GOT3 (cell line): ENCODE results near the gene LAMA2.

Experiments
- DNase-seq: peaks from one replicate; lab custom pipeline; 2025; ENCODE audit warnings: mixed read lengths; lab: John Stamatoyannopoulos, UW

LAMA2 gene

DNA sequence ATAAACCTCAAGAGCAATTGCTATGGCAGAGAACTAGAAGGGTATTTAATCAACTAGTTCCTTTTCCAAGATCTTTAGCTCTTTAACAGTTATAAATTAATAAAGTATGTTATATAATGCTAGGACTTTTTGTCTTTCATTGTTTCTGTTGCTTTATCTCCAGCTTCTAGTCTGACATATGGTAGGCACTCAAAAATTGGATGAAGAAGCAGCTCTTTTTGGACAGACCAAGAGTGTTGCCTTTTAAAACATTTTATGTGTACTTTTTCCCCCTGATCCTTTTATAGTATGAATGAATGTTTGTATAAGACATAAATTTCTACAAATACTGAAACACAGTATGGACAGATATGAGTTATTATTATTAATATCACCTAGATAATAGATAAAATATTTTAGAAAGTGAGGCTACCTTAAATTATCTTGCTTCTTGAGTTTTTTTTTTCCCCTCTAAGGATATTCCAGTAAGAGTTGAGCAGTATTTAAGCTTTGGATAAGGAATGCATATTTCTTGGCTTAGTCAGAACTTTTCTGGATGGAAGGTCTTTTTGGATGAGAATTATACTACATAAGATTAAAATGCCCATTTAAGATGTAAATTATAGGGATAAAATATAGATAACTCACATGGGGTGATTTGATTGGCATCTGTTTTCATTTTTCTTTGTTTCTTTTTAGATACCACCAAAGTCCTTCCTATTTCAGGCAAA is 16.6 kb downstream of the LAMA2 start:
- DNase-seq = no peak

DNA sequence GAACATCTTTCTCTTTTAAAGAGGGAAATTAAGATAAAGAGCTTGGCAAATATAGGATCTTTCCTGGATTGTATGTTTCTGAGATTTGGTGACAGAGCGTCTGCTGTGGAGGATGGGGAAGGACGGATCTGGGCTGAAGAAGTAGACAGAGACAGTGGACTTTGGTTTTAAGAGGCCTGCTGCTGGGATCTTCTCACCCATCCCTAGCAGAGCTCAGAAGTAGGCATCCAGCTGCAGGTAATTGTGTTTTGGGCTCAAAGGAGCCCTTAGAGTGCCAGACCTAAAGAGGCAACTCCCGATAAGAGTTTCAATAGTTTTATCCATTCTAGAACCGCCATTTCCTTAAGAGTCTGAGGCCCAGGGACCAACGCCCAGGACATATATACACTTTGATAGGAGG is 20.8 kb downstream of the LAMA2 start:
- no peak for DNase-seq

DNA sequence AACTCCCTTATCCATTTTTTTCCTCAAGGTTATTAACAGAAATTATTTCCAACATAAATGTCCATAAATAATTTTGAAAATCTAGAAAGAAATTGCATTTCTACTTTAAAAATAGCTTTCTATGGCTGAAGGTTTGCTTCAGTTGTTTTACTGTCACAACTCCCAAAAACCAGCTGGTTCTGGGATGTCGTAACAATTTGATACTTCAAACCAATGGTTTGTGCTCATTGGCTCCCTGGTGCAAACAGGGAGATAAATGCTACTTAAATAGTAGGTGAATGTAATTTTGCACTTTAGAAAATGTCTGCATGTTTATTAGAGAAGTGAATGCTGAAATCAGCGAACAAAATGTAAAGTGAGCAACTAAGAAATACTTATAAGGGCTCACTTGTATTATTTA is 31.1 kb downstream of the LAMA2 start:
- no peak for DNase-seq

DNA sequence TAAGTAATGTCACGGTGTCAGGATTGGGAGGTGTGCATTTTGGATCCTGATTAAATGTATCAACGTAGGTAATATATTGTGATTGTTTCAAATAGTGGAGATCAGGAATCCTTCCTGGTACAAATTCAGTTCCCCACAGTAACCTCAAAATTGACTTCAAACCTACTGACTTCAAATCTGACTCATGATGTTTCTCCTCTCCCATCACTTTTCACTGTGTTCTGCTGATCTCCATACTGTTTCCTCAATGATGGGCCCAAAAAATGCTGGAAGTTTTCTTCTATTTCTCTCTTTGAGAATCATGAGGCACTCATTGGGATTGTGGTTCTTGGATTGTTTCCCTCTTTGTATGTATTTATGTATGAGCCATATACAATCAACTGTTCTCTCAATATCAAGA is 35.9 kb downstream of the LAMA2 start:
- no peak for DNase-seq

DNA sequence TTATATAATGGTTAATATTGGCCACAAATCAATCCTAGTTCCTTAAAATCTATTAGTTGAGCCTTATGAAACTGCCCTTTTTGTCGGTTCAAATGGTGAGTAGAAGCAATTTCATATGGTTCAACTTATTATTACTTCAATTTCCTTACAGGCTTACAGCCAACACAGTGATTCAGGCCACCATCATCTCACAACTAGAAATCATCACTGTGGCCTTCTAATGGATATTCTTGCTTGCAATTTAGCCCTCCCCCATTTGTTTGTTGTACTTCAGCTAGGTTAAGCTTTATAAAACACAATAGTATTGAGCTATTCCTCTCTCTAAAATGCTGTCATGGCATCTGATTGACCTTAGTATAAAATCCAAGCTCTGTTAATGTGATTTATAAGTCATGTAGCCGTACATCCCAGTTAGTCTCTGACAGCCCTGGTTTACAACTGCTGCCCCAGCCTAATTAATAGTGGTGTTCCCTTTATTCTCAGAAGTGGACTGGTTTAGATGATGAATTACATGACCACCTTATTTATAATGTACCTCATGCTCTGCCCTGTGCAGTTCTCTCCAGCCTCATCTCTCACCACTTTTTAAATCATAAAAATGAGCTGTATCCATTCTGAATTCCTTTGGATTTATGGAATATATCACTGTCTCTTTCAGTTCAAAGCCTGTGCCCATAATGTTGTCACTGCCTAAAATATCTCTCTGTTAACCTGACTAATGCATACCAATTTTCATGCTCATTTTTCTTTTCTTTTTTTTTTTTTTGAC is 36.7 kb downstream of the LAMA2 start:
- no peak for DNase-seq

DNA sequence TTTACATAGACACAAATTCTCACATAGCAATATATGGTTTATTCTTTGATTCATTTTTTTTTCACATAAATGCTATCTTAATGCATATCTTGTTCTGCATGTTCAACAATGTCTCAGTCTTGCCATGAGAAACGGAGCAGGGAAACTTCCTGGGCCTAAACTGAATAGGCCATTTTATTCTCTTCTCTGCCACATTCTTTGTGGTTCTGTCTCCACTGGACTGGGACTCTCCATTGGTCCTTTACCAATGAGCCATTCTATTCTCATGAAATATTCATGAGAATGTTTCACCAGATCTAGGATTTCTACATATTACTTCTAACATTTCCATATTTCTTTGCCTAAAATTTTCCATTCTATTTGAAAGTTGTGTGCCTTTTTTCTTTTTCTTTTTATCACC is 42.8 kb downstream of the LAMA2 start:
- no peak for DNase-seq

DNA sequence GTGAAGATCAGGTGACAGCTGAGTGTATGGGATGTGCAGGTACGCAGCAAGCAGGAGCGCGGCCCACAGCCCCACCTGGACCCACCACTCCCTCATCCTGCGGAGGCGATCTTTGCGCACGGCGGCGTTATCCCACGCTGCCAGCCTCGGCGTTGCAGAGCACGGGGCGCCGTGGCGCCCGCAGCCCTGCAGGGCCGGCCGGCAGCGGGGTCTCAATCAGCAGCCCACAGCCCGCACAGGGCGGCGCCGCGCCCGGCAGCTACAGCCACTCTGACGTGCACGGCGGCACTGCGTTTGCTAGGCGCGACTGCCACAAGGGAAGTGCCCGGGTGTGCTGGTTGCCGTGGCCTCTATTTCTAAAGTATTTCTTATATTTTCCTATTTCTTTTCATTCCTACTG is 46.9 kb downstream of the LAMA2 start:
- no peak for DNase-seq

DNA sequence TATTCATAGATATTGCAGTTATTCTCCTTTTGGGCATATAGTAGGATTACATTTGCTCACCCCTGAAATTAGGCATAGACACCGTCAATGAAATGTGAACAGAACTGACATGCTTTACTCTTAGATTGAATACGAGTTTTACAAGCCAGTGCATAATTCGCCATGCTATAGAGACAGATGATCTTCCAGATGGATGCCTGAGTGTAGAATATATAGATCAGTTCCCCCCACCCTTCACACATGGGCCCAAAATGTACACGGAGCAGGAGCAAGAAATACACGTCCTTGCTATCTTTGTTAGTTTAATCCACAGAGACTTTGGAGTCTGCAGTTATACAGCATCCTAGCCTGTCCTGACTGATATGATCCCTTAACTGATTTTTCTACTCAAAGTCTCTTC is 47.4 kb downstream of the LAMA2 start:
- no peak for DNase-seq

DNA sequence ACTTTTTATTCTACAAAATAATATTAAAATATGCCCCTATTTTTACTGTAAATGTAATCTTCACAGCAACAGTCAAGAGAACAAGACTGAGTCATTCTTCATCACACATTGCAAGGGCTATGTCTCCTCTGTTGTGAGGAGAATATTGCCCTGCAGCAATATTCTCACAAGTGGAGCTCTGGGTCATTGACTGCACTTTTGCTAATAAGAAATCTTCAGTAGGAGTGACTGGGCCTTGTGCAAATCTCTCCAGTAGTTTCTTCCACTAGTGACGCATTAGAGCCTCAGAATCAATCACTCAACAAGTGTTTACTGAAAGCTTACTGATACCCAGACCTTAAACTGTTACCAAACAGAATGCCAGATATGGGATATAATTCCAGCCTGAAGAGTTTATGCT is 49.1 kb downstream of the LAMA2 start:
- DNase-seq = no peak

DNA sequence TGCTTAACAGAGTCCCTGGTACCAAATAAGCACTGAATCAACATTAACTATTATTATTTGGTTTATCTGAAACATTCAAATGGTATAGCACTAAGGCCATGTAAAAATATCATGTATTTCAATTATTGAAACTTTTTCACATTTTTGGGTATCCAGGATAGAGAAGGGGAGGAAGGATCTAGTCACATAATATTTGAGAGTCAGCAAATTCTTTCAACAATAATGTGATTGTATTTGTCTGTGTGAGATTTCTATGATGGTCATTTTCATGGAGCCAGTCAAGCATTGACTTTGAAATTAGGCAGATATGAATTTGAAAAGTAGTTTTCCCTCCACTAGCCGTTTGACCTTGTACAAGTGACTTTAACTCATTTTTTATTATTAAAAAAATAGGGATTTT is 67.9 kb downstream of the LAMA2 start:
- no peak for DNase-seq

DNA sequence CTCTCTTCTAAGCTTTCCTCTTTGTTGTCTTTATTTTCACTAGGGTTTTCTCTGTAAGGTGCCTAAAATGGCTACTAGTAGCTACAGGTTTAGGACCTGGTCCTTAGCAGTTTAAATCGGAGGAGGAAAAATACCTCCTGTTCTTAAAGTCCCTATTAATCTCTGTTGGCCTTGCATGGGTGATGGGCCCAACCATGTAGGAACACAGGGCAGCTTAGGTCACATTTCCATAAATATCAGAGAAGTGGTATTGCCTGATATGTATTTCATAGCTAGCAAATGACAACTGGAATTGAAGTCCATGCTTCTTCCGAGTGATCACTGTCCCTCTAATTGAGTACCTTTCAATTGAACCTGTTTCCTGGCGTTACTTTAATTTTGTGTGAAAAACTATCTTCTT is 70.0 kb downstream of the LAMA2 start:
- DNase-seq = no peak

DNA sequence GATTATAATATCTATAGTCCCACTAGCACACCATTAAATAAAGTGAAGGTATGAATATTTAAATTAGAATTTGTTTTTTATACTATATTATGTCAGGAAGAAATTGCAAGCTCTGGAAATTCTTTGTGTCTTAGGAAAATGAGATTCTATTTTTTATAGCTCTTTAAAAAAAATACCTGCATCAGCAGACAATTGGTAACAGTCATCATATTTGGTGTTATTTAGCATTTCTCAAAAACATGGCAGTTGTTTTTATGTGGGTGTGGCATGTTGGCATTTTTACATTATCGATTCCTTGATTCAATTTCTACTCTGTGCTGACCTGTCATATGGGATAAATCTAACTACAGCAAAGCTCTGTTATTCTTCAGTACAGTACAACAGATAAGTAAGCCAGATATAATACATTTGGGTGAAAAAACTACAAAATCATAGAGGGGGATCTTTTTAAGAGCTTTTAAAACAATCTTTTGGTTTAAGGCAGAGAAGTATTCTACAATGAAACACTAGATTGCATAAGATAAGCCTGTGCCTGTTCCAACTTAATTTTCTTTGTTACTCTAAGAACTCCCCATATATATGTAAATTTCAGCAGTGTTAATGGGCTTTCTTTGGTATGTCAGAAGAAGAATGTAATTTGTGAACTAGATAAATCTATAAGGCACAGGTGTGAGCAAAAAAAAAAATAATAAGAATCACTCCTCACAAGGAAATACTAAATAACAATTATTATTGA is 71.5 kb downstream of the LAMA2 start:
- no peak for DNase-seq

DNA sequence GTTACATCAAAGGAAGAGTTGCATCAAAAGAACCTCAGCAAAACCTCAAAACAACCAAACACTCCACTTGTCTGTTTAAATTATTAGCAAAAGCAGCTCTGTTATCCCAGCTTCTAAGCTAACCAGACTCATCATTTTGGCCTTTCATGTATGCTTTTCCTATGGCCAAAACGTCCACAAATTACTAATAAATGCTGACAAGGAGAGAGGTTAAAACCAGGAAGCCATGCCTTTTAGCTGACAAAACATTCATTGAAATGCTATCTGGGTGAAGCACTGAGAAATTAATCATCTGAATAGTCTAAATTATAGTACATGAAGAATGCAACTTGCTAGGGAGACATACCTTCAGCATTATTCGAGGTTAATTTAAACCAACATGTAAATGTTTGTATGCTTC is 80.6 kb downstream of the LAMA2 start:
- DNase-seq = no peak

DNA sequence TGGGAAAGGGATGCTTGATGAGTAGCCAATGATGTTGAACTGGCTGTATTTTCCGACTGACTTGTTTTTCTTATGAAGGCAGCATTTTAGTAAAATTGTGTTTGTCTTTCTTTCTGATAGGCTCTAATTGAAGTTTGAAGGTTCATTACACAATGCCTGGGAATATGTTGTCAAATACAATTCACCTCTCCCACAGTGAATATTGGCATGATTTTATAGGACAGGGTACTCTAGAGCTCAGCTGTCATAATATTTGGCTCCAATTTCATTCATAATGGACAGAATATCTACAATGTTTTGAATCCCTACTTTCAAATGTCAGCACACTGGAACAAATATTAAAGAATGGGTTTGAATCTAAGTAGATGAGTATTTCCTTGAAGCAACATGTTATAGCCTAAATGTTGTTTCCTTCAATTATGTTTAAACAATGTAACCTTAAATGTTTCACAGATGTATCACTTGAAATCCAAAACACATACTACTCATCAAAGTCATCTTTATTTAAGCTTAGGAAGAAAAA is 81.4 kb downstream of the LAMA2 start:
- DNase-seq = no peak

DNA sequence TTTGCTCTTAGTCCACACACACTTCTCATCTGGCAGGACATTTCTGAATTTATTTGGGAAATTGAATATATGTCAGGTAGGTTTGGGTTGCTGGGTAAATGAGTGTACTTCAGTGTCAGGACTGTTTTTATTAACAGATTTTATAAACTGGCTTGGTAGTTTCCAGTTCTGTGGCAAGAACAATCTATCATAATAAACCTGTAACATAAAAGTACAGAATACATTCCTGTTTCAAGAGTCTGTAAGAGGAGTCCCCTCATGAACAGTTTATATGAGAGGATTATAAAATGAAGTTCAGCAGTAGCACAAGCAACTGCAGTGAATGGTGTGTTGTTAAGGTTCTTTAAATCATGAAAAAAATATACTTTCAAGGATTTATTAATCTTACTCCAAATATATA is 81.8 kb downstream of the LAMA2 start:
- no peak for DNase-seq

DNA sequence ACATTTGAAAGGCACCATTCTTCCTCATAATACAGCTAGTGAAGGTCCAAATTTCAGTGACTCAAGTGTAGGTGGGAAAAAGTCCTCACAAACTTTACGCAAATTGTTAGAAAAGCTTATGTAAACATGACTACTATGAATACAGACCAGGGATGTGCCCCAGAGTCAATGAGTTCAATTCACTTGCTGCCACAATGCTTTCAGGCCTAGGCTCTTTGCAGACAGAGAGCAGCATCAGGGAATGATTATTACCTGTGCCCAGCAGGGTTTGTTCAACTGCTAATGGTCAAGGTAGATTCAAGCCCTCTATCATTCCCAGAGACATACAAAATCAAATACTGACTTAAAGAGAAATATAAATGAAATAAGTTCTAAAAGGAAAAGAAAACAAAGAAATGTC is 84.0 kb downstream of the LAMA2 start:
- no peak for DNase-seq

DNA sequence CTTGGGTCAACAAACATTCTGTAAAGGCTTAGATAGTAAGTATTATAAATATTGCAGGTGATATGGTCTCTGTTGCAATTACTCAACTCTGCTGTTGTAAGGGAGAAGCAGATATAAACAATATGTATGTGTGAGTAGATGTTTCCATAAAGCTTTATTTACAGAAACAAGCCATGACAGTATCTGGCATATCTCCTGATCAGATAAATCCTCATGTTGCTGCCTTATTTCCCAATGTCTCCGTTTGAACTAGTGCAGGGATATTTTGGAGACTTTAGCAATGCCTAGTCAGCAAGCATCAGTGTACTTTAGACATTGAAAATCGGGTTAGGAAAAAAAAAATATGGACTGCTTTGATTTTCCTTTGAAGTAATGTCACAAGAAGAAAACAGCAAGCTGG is 96.1 kb downstream of the LAMA2 start:
- no peak for DNase-seq

DNA sequence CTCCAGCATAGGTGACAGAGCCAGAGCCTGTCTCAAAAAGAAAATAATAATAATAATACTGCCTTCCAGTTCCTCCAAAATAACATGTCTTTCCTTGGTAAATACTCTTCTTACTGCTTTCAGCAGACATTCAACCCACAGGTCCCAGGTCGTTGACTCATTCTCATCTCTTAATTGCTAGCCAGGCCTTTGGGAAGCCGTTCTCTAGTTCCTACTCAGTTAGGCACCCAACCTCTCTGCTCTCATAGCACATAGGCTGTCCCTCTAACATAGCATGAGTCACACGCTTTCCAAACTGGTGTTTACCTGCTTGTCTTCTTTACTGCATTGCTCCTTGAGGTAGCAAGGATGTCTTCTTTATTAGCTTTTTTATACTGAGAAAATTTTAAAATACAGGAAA is 98.8 kb downstream of the LAMA2 start:
- no peak for DNase-seq

DNA sequence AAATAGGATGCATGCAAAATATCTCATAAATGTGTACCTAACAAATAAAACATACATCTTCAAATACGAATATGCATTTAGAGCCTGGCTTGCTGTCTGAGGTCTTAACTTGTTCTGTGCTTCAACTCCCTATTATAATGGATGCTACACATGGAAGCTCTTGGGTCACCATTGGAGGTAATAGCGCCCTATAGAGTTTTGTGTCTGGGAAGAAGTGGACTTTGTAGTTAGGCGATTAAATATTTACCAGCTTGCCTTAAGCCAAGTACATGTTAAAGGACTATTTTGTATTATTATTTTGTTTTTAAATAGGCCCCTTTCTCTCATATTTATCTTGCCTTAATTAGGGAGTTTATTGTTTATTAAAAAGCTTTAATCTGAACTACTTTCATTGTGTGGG is 107.4 kb downstream of the LAMA2 start:
- no peak for DNase-seq

DNA sequence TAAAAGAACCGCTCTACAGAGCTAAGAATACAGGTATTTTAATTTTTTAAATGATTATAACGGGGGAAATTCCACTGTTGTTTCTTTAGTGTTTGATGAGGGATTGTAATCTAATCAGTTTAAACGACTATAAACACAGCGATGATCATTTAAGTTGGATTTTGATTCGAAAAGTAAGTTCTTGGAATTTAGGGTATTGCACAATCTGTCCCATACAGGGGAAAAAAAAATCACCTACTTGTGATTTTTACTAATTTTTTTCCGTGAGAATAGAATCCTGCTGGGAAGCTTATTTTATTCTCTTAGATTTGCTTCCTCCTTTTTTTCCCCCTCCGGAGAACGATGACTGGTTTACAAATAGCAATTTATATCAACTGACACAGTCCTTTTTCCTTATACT is 108.0 kb downstream of the LAMA2 start:
- DNase-seq = no peak

DNA sequence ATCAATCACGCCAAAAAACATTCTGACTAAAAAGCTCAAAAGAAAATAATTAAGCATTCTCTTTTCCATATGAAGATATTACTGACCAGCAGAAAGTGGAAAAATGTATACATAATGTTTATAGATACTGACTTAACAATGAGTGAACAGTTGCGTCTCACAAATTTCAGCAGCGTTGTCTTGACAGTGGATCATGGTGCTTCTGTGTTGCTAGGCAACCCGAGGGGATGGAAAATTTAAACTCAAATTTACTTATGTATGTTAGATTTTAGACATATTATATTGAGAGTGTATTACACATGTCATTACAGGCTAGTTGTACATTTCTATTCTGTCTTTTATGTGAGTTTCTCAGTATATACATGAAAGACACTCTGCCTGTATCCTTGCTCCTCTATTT is 110.2 kb downstream of the LAMA2 start:
- DNase-seq = no peak

DNA sequence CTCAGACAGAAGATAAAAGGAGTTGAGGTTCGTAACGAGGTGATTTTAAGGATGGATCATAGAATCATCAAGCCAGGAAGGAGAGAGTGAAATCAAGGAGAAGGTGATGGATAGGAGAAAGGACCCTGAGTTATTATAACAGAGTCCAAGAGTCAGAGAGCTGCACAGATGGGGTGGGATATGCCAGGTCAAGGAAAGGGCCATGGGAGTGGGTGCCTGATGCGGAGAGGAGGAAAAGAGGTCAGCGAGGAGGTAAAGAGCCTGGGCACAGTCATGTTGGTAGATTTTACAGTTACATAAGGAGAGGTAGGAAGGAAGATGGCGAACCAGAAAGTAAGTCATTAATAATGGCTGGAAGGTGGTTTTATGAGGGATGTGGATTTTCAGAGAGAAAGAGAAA is 114.9 kb downstream of the LAMA2 start:
- no peak for DNase-seq
